Measurements from ENCODE around the gene CBL.

CBL gene

DNA sequence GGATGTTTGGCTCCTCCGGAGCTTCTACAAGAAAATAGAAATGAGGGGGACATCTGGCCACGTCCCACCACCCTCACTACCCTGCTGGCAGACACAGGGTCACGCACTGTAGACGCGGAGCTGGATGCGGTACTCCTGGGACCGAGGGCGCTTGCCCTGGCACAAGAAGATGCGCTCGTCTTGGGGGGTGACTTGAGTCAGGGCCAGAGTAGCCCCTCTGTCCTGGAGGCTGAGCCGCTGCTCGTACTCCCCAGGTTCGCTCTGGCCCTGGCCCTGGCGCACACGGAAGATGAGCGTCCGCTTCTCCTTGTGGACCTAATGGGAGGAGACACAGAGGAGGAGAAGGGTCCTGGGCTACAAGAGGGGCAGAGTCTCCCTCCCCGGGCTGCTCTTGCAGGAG lies 108.6 kb downstream of the CBL start:
- no peak overlapping the region for H3K27ac Mint-ChIP-seq

DNA sequence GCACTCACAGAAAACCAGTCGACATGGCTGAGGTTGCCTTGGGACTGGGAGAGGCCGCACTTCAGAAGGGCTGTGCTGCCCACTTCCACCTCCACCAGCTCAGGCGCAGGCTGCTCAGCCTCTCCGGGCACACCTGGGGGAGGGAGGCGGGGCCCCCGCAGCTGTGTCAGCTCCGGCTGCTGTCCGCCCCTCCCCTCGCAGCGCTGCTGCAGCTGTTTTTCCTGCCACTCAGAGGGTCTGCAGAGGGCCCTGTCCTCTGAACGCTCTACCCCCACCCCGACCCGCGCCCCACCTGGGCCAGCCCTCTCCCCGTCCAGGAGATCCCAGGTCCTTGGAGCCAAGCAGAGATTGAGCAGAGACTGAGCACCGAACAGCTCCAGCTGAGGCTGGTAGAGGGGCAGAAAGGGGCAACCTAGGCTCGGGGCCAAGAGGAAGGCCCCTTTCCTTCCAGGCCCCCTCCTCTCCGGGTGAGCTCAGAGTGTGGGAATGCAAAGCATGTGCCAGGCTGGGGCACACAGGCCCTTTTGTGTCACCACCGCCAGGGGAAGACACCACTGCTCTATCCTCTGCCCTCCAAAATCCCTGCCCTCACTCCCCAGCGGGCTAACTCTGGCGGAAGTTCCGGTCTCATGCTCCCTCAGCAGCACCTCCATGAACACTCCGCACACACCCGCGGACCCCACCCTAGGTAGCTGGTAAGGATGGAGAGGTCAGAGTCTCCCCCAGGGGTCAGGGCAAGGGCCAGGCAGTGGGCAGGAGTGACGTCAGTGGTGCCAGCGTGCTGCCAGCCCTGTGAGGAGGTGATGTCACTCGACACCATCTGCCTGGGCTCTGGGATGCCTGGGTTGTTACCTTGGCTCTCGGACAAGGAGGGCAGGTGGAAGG lies 109.2 kb downstream of the CBL start:
- Mint-ChIP-seq H3K36me3 (ENCODE audit: low read depth) (no peaks in the 10 kb centered on the region), H3K27ac (peak overlapping the region; percentile 14), H3K27me3 (peaks cover 36% of the 10 kb centered on the region), H3K4me1 (ENCODE audit: low read depth) (peaks cover 26% of the 10 kb centered on the region), H3K9me3 (no peaks in the 10 kb centered on the region), H3K4me3 (peak overlapping the region; percentile 75)
- peak; percentile 68 for DNase-seq

More for the DNA sequence above, 108.6 kb downstream of the CBL start:
- Mint-ChIP-seq H3K4me3 (peak overlapping the region; percentile 75), H3K4me1 (ENCODE audit: low read depth) (peaks cover 23% of the 10 kb centered on the region), H3K27me3 (peaks cover 33% of the 10 kb centered on the region), H3K36me3 (ENCODE audit: low read depth) (no peaks in the 10 kb centered on the region), H3K9me3 (no peaks in the 10 kb centered on the region)
- DNase-seq = no peak

DNA sequence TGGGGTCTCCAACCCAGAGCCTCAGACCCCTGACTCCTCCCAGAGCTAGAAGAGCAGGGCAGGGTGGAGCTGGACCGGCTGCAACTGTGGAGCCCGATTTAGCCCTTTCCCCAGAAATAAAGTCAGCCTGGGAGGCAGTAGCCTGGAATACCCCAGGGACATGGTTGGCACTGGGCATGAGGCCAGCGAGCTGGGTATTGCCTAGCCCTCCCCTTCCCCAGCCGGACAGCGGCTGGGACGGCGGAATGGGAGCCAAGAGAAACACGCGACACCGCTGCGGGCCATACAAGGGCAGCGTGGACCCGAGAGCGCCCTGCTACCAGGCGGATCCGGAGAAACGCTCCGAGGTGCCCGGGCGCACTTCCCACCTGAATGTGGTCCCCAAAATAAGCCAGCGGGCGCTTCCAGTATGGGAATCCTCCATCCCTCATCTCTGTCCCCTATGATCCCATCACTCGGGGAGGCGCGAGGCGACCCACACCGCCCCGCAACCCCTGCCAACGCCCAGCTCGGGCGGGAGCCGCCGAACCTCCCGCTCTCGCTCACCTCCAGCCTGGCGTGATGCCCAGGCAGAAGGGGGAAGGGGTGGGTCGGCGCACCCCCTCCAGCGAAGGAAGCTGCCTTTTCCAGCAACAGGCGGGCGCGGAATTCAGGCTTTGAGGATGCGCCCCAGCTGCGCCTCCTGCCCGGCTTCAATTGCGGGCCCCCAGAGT lies 110.0 kb downstream of the CBL start:
- H3K4me3 Mint-ChIP-seq = peak overlapping the region; percentile 75
- no peak overlapping the region for H3K27ac Mint-ChIP-seq
- H3K27me3 Mint-ChIP-seq = peaks cover 36% of the 10 kb centered on the region
- H3K4me1 Mint-ChIP-seq (ENCODE audit: low read depth) = peaks cover 28% of the 10 kb centered on the region
- no peaks in the 10 kb centered on the region for H3K36me3 Mint-ChIP-seq (ENCODE audit: low read depth)
- H3K9me3 Mint-ChIP-seq = no peaks in the 10 kb centered on the region
- no peak for DNase-seq

DNA sequence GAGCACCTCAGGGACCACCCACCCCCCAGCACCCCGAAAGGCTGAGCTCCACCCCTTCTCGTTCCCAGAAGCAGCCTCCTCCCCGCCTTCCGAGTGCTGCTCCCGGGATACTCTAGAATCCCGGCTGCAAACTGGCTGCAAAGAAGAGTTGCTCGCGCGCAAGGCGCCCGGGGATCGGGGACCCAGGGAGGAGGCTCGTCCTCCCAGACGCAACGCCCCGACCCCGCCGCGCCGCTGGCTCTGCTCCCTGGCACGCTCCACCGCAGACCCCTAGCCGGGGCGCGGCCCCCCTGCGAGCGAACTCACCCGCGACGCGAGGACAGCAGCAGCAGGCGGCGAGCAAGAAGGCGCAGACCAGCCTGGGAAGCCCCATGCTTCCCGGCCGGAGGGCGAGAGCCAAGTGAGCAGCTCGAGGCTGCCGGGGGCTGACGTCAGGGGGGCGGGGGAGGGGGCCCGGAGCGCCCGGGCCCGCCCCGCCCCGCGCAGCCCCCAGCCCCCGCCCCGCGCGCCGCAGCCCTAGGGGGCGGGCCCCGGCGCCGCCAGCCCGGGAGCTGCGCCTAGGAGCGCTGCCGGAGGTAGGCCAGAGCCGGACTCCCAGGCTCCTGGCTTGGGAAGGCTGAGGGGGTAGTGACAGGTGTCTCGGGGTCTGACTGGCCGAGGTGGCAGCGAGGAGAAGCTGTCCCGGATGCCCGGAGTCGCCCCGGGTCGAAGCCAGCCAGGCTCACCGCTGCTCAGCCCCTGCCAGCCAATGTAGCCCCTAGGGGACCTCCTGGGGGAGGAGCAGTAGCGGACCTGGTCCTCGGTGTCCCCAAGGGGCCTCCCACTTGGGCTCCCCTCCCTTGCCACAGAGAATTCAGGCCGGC lies 110.8 kb downstream of the CBL start, which contains the start of gene MCAM:
Gene MCAM, minus strand, starts transcription at position 402 of the 863 bp plus-strand sequence. Its CDS starts 29 bp downstream, at position 373.
- H3K27me3 Mint-ChIP-seq = peaks cover 36% of the 10 kb centered on the region
- H3K9me3 Mint-ChIP-seq = no peaks in the 10 kb centered on the region
- no peaks in the 10 kb centered on the region for H3K36me3 Mint-ChIP-seq (ENCODE audit: low read depth)
- H3K4me1 Mint-ChIP-seq (ENCODE audit: low read depth) = peaks cover 34% of the 10 kb centered on the region
- no peak for DNase-seq
- no peak within 1 kb of the TSS for H3K27ac Mint-ChIP-seq
- peak within 1 kb of the TSS; percentile 75 for H3K4me3 Mint-ChIP-seq

DNA sequence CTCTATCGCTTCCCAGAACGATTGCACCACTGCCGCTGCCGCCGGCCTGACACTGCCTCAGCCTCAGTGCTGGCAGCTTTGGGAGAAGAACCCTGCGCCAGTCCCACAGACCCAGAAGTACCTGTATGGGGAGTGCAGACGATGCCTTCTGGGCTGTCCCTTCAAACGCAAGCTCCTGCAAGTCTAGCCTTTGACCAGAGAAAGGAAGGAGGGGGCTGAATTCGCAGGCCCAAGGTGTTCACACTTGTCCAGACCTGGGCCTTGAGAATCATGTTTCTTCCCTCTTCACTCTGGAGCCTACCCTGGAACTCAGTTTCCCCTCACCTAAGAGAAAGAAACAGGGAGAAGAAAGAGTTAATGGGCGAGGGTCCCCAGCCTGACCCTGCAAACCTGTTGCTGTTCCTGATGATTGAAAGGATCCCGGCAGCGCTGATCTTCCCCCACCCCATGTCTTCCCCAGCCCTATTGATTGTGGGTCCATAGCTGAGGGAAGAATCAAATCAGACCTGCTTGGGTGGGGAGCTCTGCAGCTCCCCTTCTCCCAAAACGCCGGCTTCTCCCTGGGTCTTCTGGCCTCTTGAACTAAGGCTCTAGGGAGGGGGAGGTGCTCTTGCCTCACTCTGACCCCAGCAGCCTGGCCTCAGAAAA lies 111.6 kb downstream of the CBL start:
- Mint-ChIP-seq H3K4me1 (ENCODE audit: low read depth) (peaks cover 38% of the 10 kb centered on the region), H3K27ac (no peak overlapping the region), H3K36me3 (ENCODE audit: low read depth) (no peaks in the 10 kb centered on the region), H3K27me3 (peaks cover 36% of the 10 kb centered on the region), H3K4me3 (no peak overlapping the region), H3K9me3 (no peaks in the 10 kb centered on the region)
- DNase-seq = no peak

DNA sequence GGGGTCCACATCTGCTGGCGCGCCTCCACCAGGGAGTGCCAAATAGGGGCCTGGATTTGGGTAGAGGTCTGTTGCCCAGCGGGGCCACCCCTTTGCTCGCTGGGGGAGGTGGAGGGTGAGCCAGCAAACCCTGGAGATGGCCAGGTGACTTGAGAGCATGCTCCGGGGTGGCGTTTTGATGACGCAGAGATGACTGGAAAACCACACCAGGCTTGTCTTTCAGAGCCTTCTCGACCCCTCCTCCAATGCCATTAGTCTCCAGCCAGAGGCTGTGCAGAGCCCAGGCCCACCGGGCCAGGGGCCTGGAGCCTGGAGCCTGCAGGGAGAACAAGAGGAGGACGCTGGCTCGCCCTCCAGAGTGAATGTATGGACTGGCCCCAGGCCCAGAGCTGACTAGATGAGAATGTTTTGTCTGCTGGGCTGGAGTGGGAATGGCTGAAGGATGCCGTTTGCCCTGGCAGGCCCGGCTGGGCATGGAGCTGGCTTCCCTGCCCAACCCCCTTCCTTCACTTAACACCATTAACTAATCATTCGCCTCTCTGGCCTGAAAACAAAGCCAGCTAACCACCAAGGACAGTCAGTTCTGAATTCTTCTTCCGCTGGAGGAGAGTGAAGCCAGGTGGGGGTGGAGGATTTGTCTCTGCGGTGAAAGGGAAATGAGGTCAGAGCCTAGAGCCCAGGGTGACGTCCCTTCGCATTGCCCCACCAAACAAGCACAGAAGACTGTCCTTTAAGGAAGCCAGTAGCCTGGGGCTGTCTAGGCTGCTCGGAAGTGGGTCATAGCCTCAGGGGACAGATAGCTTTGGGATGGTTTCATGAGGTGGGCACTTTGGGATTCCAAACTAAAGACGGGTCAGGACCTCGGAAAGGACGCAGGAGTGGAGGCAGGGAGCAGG lies 112.3 kb downstream of the CBL start:
- peak overlapping the region; percentile 42 for H3K27ac Mint-ChIP-seq
- peaks cover 39% of the 10 kb centered on the region for H3K4me1 Mint-ChIP-seq (ENCODE audit: low read depth)
- no peak for DNase-seq
- peaks cover 36% of the 10 kb centered on the region for H3K27me3 Mint-ChIP-seq
- H3K4me3 Mint-ChIP-seq = peak overlapping the region; percentile 6
- no peaks in the 10 kb centered on the region for H3K36me3 Mint-ChIP-seq (ENCODE audit: low read depth)
- no peaks in the 10 kb centered on the region for H3K9me3 Mint-ChIP-seq

DNA sequence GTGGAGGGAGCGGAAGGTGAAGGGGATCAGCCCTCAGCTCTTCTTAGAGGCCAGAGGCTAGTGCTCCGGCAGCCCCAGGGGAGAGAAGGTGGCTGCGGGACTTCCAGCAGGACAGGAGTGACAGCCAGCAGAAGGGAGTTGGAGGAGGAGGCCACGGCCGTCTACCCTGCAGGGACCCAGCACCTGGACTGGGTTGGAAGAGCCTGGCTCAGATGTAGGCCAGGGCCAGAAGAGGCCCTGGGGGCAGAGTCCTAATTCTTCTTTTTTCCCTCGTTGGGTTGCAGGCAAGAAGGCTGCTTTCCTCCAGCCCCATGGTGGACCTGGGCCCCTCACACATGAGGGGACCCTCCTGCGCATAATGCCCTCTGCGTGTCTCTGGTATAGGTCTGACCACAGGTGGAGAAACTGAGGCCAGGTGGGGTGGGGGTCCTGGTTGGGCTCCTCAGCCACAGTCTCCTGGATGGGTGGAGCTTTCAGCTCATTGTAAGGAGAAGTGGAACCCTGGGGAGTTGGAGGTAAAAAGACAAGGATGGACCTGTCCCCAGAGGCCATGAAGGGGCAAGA lies 113.1 kb downstream of the CBL start:
- H3K4me3 Mint-ChIP-seq = peak overlapping the region; percentile 6
- peaks cover 36% of the 10 kb centered on the region for H3K27me3 Mint-ChIP-seq
- no peak for DNase-seq
- H3K4me1 Mint-ChIP-seq (ENCODE audit: low read depth) = peaks cover 42% of the 10 kb centered on the region
- H3K27ac Mint-ChIP-seq = peak overlapping the region; percentile 42
- H3K9me3 Mint-ChIP-seq = no peaks in the 10 kb centered on the region
- no peaks in the 10 kb centered on the region for H3K36me3 Mint-ChIP-seq (ENCODE audit: low read depth)

DNA sequence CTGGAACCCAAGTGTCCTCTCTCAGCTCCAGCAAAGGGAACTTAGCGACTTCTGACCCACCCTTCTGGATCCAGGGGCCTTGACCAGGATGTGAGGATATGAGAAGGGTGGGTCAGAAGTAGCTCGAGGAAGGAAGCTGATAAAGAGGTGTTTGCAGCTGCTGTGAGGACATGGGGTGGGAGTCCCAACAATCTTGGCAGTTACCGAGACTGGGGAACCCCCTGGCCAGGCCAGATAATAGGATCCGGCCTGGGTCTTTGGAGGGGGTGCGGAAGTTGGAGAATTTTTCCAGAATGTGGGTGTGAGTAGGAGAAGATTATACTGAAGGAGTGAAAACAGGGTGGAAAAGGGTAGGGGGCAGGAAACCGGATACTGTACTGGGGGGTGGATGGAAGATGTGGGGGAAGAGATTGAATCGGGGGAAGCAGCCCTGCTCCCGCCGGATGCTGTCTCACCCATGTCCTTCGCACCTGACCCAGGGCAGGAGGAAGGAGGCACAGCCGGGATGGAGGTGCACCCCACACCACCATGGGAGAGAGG lies 113.6 kb downstream of the CBL start:
- H3K9me3 Mint-ChIP-seq = no peaks in the 10 kb centered on the region
- peaks cover 40% of the 10 kb centered on the region for H3K4me1 Mint-ChIP-seq (ENCODE audit: low read depth)
- H3K27ac Mint-ChIP-seq = no peak overlapping the region

DNA sequence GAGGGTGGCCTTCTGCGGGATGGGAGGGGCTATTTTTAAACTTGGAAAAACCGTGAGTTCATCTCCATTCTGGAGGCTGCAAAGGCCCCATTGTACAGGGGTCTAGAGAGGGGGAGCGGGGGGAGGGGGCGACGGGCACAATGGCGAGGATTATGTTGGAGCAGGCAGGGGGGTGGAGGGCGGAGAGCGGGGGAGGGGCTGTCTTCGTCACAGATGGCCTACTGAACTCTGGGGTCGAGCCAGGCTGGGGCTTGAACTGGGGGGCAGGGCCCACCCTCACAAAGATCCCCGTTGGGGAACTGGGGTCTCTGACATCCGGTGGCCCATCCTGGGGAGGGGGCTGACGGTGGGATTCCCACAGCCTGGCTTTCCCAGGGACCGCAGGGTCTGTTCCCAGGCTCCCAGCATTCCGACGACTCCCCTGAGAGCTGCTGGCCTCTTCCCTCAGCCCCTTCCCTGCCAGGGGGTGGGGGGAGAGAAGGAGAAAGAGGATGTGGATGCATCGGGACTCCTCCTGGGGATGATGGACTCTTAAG lies 114.2 kb downstream of the CBL start:
- peaks cover 35% of the 10 kb centered on the region for H3K4me1 Mint-ChIP-seq (ENCODE audit: low read depth)
- H3K36me3 Mint-ChIP-seq (ENCODE audit: low read depth) = no peaks in the 10 kb centered on the region
- H3K27me3 Mint-ChIP-seq = peaks cover 34% of the 10 kb centered on the region
- H3K4me3 Mint-ChIP-seq = peak overlapping the region; percentile 18
- no peaks in the 10 kb centered on the region for H3K9me3 Mint-ChIP-seq
- no peak overlapping the region for H3K27ac Mint-ChIP-seq
- DNase-seq = no peak

More for the DNA sequence above, 113.6 kb downstream of the CBL start:
- no peaks in the 10 kb centered on the region for H3K36me3 Mint-ChIP-seq (ENCODE audit: low read depth)
- no peak for DNase-seq
- H3K27me3 Mint-ChIP-seq = peaks cover 36% of the 10 kb centered on the region
- peak overlapping the region; percentile 18 for H3K4me3 Mint-ChIP-seq

DNA sequence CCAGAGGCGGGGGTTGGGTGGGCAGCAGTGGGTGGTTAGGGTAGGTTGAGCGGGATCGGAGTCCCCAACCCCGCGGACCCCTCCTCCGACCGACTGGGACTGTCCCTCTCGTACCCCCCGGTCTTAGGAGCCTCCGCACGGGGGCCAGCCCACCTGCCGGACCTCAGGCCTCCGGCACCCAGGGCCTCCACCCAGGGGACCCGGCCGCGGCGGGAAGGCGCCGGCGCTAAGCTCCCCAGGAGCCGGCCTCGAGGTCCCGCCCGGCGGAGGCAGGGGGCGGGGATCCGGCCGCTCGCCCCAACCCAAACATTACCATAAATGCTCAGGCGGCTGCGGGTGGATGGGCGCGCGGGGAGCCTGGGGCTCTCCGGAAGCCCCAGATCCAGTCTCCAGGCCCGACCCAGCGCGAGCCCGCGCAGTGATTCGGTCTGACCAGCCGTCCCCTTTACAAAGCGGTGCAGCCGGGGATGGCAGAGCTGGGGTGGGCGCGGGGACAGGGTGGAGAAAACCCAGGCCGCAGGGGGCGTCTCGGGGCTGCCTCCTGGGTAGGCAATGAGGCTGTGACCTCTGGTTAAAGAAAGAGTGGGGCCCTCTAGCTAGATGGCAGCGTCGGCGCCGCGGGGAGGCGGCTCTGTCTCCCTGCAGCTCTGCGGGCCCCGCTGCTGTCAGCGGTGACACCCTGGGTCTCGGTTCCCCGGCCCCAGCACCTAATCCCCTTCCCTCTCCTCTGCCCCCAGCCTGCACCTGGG lies 114.8 kb downstream of the CBL start:
- peak; percentile 77 for DNase-seq

DNA sequence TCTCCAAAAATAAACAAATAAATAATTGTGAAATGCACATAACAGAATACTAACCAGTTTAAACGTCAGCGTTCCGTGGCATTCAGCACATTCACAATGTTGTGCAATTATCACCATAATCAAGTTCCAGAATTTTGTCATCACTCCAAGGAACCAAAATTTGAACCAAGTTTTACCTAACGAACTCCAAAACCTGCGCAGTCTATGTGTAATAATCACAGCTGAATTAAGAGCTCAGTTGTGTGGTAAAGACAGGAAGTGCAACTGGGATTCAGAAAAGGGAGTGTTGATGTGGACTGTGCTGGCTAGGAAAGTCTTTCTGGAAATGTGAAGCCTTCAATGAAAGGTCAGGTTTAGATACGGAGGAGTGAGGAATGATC lies 116.2 kb downstream of the CBL start:
- DNase-seq = no peak
- Mint-ChIP-seq H3K9me3 (no peaks in the 10 kb centered on the region), H3K27ac (no peak overlapping the region), H3K4me3 (no peak overlapping the region), H3K36me3 (ENCODE audit: low read depth) (no peaks in the 10 kb centered on the region), H3K27me3 (peaks cover 25% of the 10 kb centered on the region), H3K4me1 (ENCODE audit: low read depth) (peaks cover 26% of the 10 kb centered on the region)

More for the DNA sequence above, 114.8 kb downstream of the CBL start:
- Mint-ChIP-seq H3K27ac (peak overlapping the region; percentile 85), H3K27me3 (peaks cover 29% of the 10 kb centered on the region), H3K9me3 (no peaks in the 10 kb centered on the region), H3K36me3 (ENCODE audit: low read depth) (no peaks in the 10 kb centered on the region), H3K4me1 (ENCODE audit: low read depth) (peaks cover 29% of the 10 kb centered on the region), H3K4me3 (peak overlapping the region; percentile 77)

DNA sequence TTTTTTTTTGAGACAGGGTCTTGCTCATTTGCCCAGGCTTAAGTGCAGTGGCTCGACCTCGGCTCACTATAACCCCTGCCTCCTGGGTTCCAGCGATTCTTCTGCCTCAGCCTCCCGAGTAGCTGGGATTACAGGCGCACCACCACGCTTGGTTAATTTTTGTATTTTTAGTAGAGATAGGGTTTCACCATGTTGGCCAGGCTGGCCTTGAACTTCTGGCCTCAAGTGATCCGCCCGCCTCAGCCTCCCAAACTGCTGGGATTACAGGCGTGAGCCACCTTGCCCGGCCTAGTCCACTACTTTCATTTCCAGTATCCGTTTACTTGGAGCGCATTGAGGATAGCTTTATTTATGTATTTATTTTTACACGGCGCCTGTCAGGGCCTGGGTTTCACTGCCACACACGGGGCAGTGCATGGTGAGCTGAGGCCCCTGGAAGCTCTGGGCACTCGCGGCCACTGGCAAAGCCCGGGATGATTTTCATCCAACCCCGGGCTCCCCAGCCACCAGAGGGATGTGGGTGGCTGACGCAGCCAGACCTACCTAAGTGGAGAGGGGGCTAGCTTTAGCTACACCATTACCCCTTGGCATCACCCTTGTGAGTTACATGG lies 116.9 kb downstream of the CBL start:
- Mint-ChIP-seq H3K4me3 (no peak overlapping the region), H3K27me3 (peaks cover 18% of the 10 kb centered on the region), H3K9me3 (no peaks in the 10 kb centered on the region), H3K27ac (no peak overlapping the region), H3K36me3 (ENCODE audit: low read depth) (no peaks in the 10 kb centered on the region), H3K4me1 (ENCODE audit: low read depth) (peaks cover 26% of the 10 kb centered on the region)
- DNase-seq = no peak
